Measurements from ENCODE around the gene SORBS1.

Gene SORBS1

GRCh38 chr10:95561177-95561863 lies at the start of gene SORBS1:
SORBS1 (minus strand) TSS chr10:95561371; CDS start chr10:95441135, 120,236 bp downstream.
- peak; percentile 61 for DNase-seq

- no peak for DNase-seq
Measured at GRCh38 chr10:95610727-95611126, 49.6 kb upstream of the SORBS1 start.

- DNase-seq = no peak
Measured at GRCh38 chr10:95606922-95607321, 45.8 kb upstream of the SORBS1 start.

- DNase-seq = no peak
Measured at GRCh38 chr10:95605163-95605562, 44.0 kb upstream of the SORBS1 start.

GRCh38 chr10:95604630-95605029 lies 43.5 kb upstream of the SORBS1 start:
- no peak for DNase-seq

- DNase-seq = no peak
Measured at GRCh38 chr10:95602382-95602781, 41.2 kb upstream of the SORBS1 start.

- peak; percentile 0 for DNase-seq
Measured at GRCh38 chr10:95601116-95601719, 40.0 kb upstream of the SORBS1 start.

- DNase-seq = no peak
Measured at GRCh38 chr10:95600158-95600557, 39.0 kb upstream of the SORBS1 start.

GRCh38 chr10:95597788-95598187 lies 36.6 kb upstream of the SORBS1 start:
- no peak for DNase-seq

GRCh38 chr10:95588025-95588424 lies 26.9 kb upstream of the SORBS1 start:
- no peak for DNase-seq

- no peak for DNase-seq
Measured at GRCh38 chr10:95579835-95580535, 18.8 kb upstream of the SORBS1 start.

GRCh38 chr10:95579292-95579691 lies 18.1 kb upstream of the SORBS1 start:
- no peak for DNase-seq

GRCh38 chr10:95578619-95579018 lies 17.4 kb upstream of the SORBS1 start:
- no peak for DNase-seq

GRCh38 chr10:95574649-95575365 lies 13.6 kb upstream of the SORBS1 start:
- no peak for DNase-seq

- DNase-seq = no peak
Measured at GRCh38 chr10:95573964-95574604, 12.9 kb upstream of the SORBS1 start.

- no peak for DNase-seq
Measured at GRCh38 chr10:95573527-95573926, 12.4 kb upstream of the SORBS1 start.

- DNase-seq = no peak
Measured at GRCh38 chr10:95572131-95572820, 11.1 kb upstream of the SORBS1 start.

- DNase-seq = no peak
Measured at GRCh38 chr10:95571390-95571789, 10.2 kb upstream of the SORBS1 start.

GRCh38 chr10:95569368-95569767 lies 8.2 kb upstream of the SORBS1 start:
- no peak for DNase-seq

- DNase-seq = peak; percentile 10
Measured at GRCh38 chr10:95567903-95568630, 6.9 kb upstream of the SORBS1 start.

- DNase-seq = no peak
Measured at GRCh38 chr10:95566136-95566535, 5.0 kb upstream of the SORBS1 start.

- no peak for DNase-seq
Measured at GRCh38 chr10:95565336-95565735, 4.2 kb upstream of the SORBS1 start.

Data from DMS79 (cell line).